IPS-NIHi7 (cell line): ENCODE measurements around the gene TMEM25.

Experiments used
- DNase-seq: peaks from one replicate; pipeline ENCODE4 v3.0.0; 2012; ENCODE audit warnings: mixed read lengths; ENCODE audit errors: extremely low spot score

Gene TMEM25

DNA sequence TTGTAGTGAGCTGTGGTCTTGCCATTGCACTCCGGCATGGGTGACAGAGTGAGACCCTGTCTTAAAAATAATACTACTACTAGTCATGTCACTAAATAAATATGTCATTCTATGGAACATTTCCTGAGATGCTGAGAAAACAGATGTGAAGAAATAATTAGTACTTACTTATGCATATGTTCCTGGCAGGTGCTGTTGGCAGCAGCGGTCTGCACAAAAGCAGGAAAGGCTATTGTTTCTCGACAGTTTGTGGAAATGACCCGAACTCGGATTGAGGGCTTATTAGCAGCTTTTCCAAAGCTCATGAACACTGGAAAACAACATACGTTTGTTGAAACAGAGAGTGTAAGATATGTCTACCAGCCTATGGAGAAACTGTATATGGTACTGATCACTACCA is 50.1 kb downstream of the TMEM25 start:
- no peak for DNase-seq
